ENCODE measurements around the gene UBE2J1.

The UBE2J1 gene

DNA sequence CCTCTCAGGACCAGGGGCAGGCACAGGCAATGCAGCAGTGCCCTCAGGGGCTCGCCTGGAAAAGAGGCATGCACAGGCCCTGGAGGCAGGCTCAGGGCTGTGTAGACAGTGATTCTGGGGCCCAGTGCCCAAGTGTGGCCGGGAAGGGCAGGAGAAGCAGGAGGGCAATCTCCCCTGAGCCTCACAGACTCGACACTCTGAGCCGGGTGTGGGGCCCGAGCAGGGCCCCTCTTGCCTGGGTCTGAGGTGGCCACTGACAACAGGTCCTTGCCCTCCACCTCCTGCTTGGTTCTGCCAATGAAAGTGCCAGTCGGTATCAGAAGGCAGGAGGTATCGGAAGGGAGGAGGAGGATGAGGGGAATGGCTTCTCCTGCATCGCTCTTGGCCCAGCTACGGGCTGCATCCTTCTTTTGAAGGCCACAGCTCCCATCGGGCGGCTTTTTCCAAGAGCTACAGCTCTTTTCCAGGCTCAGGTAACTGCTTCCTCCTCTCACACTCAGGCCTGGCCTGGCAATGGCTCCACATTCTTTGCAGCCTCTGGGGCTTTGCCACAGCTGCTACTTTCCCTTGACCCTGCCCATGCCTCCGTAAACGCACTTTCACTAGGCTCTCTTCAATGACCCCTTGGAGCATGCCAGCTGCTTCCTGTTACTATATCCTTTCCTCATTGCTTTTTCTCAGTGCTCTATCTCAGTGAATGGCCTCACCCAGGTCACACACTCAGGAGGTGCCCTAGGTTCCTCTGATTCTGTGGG is 61.9 kb downstream of the UBE2J1 start:
- DNase-seq (ENCODE audit: low read depth): no peak

DNA sequence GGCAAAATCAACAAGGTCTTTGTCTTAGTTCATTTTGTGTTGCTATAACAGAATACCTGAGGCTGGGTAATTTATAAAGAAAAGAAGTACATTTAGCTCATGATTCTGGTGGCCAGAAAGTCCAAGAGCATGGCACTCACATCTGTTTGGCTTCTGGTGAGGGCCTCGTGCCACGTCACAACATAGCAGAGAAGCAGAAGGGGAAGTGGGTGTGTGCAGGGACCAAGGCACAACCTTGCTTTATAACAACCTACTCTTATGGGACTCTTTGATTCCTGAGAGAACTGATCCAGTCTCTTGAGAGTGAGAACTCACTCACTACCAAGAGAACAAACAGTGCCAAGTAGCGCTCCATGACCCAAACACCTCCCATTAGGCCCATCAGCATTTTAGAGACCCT is 62.8 kb downstream of the UBE2J1 start:
- no peak for DNase-seq (ENCODE audit: low read depth)

DNA sequence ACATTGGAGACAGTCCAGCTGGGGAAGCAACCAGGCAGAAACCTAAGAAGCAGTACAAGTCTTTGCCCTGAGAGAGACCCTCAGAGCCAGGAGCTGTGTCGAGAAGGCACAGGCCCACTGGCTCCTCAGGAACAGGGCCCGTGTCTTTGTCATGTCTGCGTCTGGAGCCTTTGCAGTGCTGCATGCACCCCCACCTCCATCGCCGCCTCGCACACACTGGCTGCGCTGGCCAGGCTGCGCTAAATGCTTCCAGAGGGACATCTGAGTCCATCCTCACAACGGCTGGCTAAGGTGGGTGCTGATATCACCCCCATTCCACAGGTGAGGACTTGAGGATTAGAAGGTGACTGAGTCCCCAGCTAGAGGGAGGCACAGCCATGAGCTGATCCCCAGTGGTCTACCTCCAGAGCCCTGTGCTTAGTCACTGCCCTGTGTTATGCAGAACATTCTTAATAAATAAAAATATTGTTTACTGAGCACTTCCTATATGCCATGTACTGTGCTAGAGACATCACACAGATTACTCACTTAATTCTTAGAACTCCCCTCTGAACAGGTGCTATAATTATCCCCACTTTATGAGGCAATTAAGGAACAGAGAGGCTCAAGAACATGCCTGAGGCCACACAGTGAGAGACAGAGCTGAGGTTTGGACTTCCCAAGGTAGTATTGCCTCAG is 65.0 kb downstream of the UBE2J1 start:
- no peak for DNase-seq (ENCODE audit: low read depth)

DNA sequence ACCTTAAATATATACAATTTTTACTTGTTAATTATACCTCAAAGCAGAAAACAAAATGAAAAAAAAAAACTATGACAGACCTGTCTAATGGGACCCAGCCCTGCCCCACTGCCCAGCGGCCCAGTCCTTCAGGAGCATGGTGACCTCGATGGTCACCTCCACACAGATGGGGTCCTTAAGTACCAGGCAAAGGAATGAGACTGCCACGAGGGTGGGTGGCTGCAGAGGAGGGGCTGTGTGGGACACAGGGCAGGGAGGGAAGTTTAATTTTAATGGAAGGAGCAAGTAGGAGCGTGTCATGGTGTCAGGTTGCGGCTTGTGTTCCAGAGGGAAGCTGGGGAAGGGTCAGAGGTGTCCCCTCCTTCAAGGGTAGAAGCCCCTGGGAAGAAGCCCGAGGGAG is 66.0 kb downstream of the UBE2J1 start:
- no peak for DNase-seq (ENCODE audit: low read depth)

DNA sequence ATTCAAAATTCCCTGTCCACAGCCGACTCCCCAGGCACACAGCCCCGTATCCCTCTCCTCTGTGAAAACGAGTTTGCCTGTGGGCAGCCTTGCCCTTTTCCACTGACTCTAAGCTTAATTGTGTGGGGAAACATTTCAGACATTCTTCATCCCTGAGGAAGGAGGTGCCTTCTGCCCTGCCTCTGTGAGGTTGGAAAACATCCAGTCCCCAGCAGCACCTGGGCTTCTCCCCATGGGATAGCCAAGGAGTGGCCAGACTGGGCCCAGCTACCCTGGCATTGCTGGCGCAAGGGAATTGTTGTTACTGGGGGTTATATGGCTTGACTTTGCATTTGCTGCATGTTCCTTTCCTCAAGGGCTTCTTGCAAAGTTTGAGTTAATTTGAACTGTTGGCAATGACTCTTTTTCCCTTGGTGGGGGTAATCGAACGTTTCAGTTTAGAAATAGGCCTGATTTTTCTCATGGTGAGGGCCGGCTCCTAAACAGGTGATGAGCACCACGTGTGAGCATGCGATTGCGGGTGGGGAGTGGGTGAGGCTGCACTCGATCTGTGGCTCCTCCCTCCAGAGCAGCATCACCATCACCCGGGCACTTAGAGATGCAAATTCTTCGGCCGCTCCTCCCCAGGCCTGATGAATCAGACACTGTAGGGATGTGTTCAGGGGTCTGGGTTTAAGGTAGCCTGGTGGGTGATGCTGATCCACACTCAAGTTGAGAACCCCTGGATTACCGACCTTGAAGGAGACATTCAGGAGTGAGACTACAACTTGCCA is 67.4 kb downstream of the UBE2J1 start:
- DNase-seq (ENCODE audit: low read depth): no peak

GRCh38 chr6:89284081-89284480 is 68.4 kb downstream of the UBE2J1 start:
- no peak for DNase-seq (ENCODE audit: low read depth)

DNA sequence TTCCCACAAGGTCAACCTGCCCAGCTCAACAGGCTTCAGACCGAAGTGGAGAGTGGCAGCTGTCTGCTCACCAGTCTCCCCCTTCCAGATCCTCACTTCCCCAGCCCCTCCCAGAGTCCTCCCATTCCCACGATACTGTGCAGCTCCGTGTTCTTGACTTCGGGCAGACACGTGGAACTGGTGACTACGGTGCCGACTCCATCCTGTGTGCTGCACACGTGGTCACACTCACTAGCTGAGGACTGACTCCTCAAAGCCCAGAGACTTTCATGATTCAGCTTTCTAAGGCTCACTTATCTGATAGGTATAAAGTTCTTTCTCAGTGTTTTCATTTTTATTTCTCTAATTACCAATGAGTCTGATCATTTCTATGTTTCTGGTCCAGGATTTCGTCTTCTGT is 69.8 kb downstream of the UBE2J1 start:
- DNase-seq (ENCODE audit: low read depth): no peak

GRCh38 chr6:89281779-89282246 is 70.7 kb downstream of the UBE2J1 start:
- DNase-seq (ENCODE audit: low read depth): no peak

DNA sequence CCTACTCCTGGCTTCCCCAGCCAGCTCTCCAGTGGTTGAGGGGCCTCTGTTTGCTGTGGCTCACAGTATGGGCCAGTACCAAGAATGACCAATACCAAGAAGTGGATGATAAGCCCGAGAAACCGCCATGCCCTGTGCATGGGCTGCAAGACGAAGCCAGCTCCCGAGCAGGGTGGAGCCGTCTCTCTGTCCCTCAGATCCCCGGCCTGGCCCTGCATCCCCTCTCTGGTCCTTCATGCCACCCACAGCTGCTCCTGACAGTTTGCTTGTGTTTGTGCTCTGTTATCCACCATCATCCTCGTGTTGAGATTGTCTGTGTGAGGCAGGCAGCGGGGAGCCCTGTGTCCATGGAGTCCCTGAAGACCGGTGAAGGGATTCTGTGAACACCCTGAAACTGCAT is 73.6 kb downstream of the UBE2J1 start:
- no peak for DNase-seq (ENCODE audit: low read depth)
